Measurements from ENCODE around the gene TRIM59. TPM values are rescaled to one million over a fixed set of nuclear protein-coding genes. Genes with fewer than 3 reads are reported as not detected.

TRIM59 gene
- total RNA-seq, 1 donor from 2014 or later = 0.77 TPM

- H3K27me3 ChIP-seq (ENCODE audit: low read depth) = peaks cover 37% of the 10 kb centered on the region
- H3K9me3 ChIP-seq (replicated peaks) = no peaks in the 10 kb centered on the region
- H3K4me1 ChIP-seq = peaks cover 22% of the 10 kb centered on the region
- TF ChIP-seq CTCF (IDR thresholded peaks at IDR 0.05; ENCODE audit: borderline replicate concordance) = no peak
- no peak overlapping the region for H3K27ac ChIP-seq (replicated peaks)
- intact Hi-C loops (cut with micrococcal nuclease) = no loop called here
- no peak overlapping the region for H3K4me3 ChIP-seq
- no peak for DNase-seq
- no peaks in the 10 kb centered on the region for H3K36me3 ChIP-seq
These were observed 1.3 kb upstream of the TRIM59 start for GRCh38 chr3:160450846-160451245.

GRCh38 chr3:160448845-160449635, 546 bp downstream of the TRIM59 start:
- Histone ChIP-seq H3K4me1 (peaks cover 22% of the 10 kb centered on the region), H3K4me3 (peak overlapping the region; percentile 65), H3K27me3 (ENCODE audit: low read depth) (peaks cover 37% of the 10 kb centered on the region), H3K9me3 (replicated peaks) (no peaks in the 10 kb centered on the region), H3K27ac (replicated peaks) (peak overlapping the region; percentile 48), H3K36me3 (no peaks in the 10 kb centered on the region)
- no peak for TF ChIP-seq CTCF (IDR thresholded peaks at IDR 0.05; ENCODE audit: borderline replicate concordance)
- no peak for DNase-seq
- intact Hi-C loops (cut with micrococcal nuclease) = no loop called here

- H3K4me1 ChIP-seq = peaks cover 22% of the 10 kb centered on the region
- intact Hi-C loops (cut with micrococcal nuclease) = no loop called here
- H3K27me3 ChIP-seq (ENCODE audit: low read depth) = peaks cover 37% of the 10 kb centered on the region
- H3K27ac ChIP-seq (replicated peaks) = no peak overlapping the region
- DNase-seq = no peak
- H3K36me3 ChIP-seq = no peaks in the 10 kb centered on the region
- H3K4me3 ChIP-seq = no peak overlapping the region
- no peak for TF ChIP-seq CTCF (IDR thresholded peaks at IDR 0.05; ENCODE audit: borderline replicate concordance)
- H3K9me3 ChIP-seq (replicated peaks) = no peaks in the 10 kb centered on the region
These were observed 2.0 kb downstream of the TRIM59 start for GRCh38 chr3:160447544-160447943.

GRCh38 chr3:160446522-160447056, 3.0 kb downstream of the TRIM59 start:
- Histone ChIP-seq H3K27me3 (ENCODE audit: low read depth) (peaks cover 37% of the 10 kb centered on the region), H3K4me3 (no peak overlapping the region), H3K36me3 (no peaks in the 10 kb centered on the region), H3K9me3 (replicated peaks) (no peaks in the 10 kb centered on the region), H3K27ac (replicated peaks) (no peak overlapping the region), H3K4me1 (peaks cover 22% of the 10 kb centered on the region)
- no peak for DNase-seq
- intact Hi-C loops (cut with micrococcal nuclease) = no loop called here
- TF ChIP-seq CTCF (IDR thresholded peaks at IDR 0.05; ENCODE audit: borderline replicate concordance) = no peak

GRCh38 chr3:160445854-160446253, 3.7 kb downstream of the TRIM59 start:
- intact Hi-C loops (cut with micrococcal nuclease) = no loop called here
- DNase-seq = no peak
- no peak overlapping the region for H3K27ac ChIP-seq (replicated peaks)
- peaks cover 37% of the 10 kb centered on the region for H3K27me3 ChIP-seq (ENCODE audit: low read depth)
- H3K4me3 ChIP-seq = no peak overlapping the region
- no peaks in the 10 kb centered on the region for H3K36me3 ChIP-seq
- no peaks in the 10 kb centered on the region for H3K9me3 ChIP-seq (replicated peaks)
- TF ChIP-seq CTCF (IDR thresholded peaks at IDR 0.05; ENCODE audit: borderline replicate concordance) = no peak
- peaks cover 21% of the 10 kb centered on the region for H3K4me1 ChIP-seq

All from left ventricle myocardium inferior (tissue), 1 donor.